Activated CD4-positive, alpha-beta T cell treated with anti-CD3 and anti-CD28 coated beads for 24 hours (primary cell): ENCODE data around the gene SCIN.
"Not testable (repeated sequence)": the region's sequence is repeated elsewhere in the genome, so short reads cannot be mapped to it uniquely, and the experiment has no call there.

ENCODE experiments used
- DNase-seq, 2 donors: peaks; one replicate each; pipeline ENCODE4 v3.0.0-alpha.2; 2020; ENCODE audit warnings: low read depth in 2 of 2

SCIN gene

DNA sequence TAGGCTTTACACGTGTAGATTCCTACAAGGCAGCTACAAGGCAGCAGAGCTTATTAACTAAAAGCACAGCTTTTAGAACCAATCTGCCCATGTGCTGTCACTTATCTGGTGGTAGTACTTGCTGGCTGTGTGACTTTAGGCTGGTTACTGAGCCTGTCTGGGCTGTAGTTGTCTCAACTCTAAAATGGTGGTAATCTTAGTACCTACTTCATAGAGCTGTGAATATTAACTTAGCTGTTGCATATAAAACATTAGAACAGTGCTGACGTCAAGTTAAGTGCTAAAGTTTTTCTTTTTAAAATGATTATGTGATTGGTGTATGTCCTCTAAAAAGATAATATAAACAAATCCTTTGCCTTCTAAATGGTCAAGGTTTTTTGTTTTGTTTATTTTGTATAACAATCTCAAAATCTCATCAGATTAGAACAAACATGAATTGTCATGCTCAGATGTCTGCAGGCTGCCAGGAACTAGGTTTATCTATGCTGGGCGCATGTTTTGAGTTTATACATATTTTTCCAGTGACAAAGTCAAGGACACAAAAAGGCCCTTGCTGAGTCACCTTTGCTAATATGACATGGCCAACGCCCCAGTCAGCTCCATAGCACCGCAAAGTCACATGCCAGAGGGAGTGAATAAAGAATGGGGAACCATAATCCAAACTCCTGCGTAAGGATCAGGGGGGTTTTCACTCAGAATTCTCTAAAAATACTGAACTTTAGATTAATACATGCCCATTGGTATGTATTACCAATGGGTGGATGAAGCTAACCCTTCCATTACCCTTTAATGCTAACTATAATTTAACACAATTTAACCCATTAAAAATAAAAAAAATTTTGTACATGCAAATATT, 77.1 kb downstream of the SCIN start:
- no peak for DNase-seq

GRCh38 chr7:12648704-12649261, 78.3 kb downstream of the SCIN start:
- DNase-seq = no peak

DNA sequence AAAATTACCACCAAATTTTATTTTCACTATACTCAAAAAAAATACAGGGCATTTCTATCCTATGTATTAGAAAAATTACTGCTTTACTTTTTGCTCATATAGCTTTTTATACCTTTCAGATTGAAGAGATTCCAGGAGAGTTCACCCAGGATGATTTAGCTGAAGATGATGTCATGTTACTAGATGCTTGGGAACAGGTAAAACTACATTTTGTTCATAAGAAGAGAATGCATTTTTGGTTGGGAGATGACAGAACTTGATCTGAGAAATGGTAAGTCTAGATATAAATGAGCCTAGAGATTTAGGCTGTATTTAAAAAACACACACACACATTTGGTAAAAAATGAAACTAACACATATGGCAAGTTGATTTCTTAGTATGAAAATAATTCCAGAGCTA, 78.8 kb downstream of the SCIN start:
- no peak for DNase-seq

- DNase-seq = no peak
Measured at GRCh38 chr7:12650080-12650479, 79.6 kb downstream of the SCIN start.

DNA sequence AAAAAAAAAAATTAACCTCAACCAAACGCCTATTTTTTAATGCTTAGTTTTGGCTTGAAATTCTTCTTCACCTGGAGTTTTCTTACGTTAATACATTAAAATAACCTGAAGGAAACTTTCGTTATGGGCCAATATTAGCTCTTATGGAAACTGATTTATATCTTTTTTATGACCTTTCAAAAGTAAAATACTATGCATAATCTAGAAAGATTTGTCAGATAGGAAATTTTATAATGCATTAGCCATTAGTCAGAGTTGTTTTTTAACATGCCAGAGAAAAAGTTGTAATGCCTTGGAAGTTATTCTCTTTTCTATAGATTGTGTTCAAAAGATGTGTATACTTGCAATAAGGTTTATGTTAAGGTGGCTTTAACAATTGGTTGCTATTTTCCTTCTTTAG, 82.6 kb downstream of the SCIN start:
- no peak for DNase-seq

GRCh38 chr7:12653518-12653917, 83.0 kb downstream of the SCIN start:
- no peak for DNase-seq

- no peak for DNase-seq
Measured at GRCh38 chr7:12655161-12655560, 84.6 kb downstream of the SCIN start.

DNA sequence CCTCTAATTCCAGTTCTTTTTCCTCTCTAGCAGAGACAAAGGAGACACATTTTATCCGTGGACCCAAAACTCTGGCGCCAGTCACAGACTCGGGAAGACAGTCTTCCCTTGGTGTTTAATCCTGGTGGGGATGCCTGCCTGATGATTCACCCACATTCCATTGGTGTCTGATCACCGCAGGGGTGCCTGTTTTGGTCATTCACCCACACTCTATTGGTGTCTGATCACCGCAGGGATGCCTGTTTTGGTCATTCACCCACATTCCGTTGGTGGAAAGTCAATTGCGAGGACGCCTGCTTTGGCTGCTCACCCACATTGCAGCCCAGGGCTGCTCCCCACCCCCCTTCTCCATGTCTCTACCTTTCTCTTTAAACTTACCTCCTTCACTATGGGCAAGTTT, 89.9 kb downstream of the SCIN start:
- not testable (repeated sequence) for DNase-seq

GRCh38 chr7:12660986-12661385, 90.5 kb downstream of the SCIN start:
- DNase-seq = not testable (repeated sequence)

DNA sequence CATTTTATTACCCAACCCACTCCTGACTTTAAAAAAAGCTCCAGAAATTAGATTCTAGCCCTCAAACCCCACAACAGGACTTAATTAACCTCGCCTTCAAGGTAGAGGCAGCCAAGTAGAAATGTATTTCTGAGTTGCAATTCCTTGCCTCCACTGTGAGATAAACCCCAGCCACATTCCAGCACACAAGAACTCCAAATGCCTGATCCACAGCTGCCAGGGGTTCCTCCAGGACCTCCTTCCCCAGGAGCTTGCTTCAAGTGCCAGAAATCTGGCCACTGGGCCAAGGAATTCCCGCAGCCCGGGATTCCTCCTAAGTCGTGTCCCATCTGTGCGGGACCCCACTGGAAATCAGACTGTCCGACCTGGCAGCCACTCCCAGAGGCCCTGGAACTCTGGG, 91.1 kb downstream of the SCIN start:
- no peak for DNase-seq

DNA sequence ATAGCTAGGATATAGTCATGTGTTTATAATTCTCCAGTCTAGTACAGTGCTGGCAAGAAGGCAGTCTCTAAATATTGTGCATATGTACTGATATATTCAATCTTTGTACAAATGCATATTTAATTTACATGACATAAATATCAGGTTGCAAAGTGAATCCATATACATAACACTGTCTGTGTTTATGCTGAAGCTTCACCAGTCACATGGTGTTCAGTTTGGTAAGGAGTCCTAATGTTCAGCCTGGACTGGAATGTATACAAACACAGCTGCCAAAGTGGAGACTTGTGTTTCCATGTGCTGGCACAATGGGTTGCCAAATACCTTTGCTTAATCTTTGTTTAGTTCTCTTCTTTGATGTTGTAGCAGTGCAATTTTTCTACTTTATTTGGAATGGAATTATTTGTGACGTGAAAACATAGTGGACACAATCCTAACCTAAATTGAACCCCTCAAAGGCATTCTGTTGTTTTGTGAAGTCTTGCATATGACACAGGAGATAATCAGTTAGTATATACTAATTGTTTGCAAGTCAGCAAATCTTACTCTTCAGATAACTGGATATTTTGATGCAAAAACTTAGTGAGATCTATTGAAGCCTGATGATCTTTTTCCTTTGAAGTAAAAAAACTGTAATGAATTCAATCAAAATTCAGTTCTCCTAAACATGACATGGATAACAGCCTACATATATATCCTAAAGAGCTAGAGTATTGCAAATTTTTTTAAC, 99.6 kb downstream of the SCIN start:
- no peak for DNase-seq

- DNase-seq = no peak
Measured at GRCh38 chr7:12670743-12671520, 100.4 kb downstream of the SCIN start.

- DNase-seq = not testable (repeated sequence)
Measured at GRCh38 chr7:12673436-12673835, 102.9 kb downstream of the SCIN start.

DNA sequence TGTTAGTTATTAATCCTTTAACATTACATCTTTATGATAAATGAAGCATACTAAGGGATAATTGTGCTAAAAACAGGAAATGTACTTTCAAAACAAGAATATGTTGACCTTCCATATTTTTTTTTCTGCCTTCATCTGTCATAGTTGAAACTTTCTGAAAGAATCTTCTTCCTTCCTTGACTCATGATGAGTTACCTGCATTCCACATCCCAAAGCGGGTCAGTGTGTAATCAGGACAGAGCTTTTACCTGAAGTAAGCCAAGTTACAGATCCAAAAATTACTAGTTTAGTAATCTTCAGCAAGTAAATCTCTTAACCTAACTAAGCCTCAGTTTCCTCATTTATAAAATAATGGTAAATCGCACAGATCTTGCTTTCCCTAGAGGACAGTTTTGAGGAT, 103.5 kb downstream of the SCIN start:
- no peak for DNase-seq

- DNase-seq = no peak
Measured at GRCh38 chr7:12674861-12675260, 104.3 kb downstream of the SCIN start.

- no peak for DNase-seq
Measured at GRCh38 chr7:12683678-12684585, 113.4 kb downstream of the SCIN start.

GRCh38 chr7:12684733-12685132, 114.2 kb downstream of the SCIN start:
- DNase-seq = no peak

DNA sequence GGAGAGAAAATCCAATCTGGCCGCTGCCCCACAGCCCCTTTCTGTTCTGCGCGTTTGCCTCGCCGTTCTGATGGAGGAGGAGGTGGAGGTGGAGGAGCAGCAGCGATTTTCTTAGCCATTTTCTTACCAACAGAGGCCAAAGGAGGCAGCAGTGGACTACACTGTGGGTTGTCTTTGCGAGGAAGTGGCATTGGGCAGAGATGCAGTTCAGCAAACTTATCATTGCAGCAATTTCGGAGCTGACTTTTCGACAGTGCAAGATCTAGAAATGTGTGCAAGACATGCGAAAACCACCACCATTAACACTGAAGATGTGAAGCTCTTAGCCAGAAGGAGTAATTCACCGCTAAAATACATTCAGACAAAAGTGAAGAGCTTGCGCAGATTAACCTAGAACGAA, 115.0 kb downstream of the SCIN start:
- no peak for DNase-seq

GRCh38 chr7:12686234-12686890, 115.8 kb downstream of the SCIN start:
- peak; percentile 84 to 88 for DNase-seq
